ENCODE data around the gene EIF5. TPM values are rescaled to one million over a fixed set of nuclear protein-coding genes. Genes with fewer than 3 reads are reported as not detected.

Gene EIF5
- total RNA-seq, 2 donors from 2014 or later, result 89.2 to 373 TPM

GRCh38 chr14:103311171-103311997, 22.7 kb upstream of the EIF5 start:
- no peak for TF ChIP-seq CTCF (IDR thresholded peaks at IDR 0.05)
- Histone ChIP-seq H3K9me3 (no peaks in the 10 kb centered on the region), H3K4me3 (no peak overlapping the region), H3K27me3 (replicated peaks; ENCODE audit: insufficient read depth) (no peaks in the 10 kb centered on the region), H3K36me3 (no peaks in the 10 kb centered on the region), H3K4me1 (ENCODE audit: control insufficient read depth in 1 of 2, low read depth in 2 of 2) (no peaks in the 10 kb centered on the region), H3K27ac (no peak overlapping the region)
- no peak for DNase-seq (ENCODE audit: low spot score)
- ATAC-seq (ENCODE audit: insufficient number of reproducible peaks, low FRiP score, low read depth), result no peak

GRCh38 chr14:103312006-103312635, 21.9 kb upstream of the EIF5 start:
- H3K9me3 ChIP-seq, result no peaks in the 10 kb centered on the region
- H3K4me1 ChIP-seq (ENCODE audit: control insufficient read depth in 1 of 2, low read depth in 2 of 2), result no peaks in the 10 kb centered on the region
- H3K27me3 ChIP-seq (replicated peaks; ENCODE audit: insufficient read depth), result no peaks in the 10 kb centered on the region
- ATAC-seq (ENCODE audit: insufficient number of reproducible peaks, low FRiP score, low read depth) (no peak), DNase-seq (ENCODE audit: low spot score) (no peak)
- H3K27ac ChIP-seq, result no peak overlapping the region
- H3K4me3 ChIP-seq, result no peak overlapping the region
- no peak for TF ChIP-seq CTCF (IDR thresholded peaks at IDR 0.05)
- H3K36me3 ChIP-seq, result no peaks in the 10 kb centered on the region

GRCh38 chr14:103313704-103314103, 20.3 kb upstream of the EIF5 start:
- no peak for TF ChIP-seq CTCF (IDR thresholded peaks at IDR 0.05)
- Histone ChIP-seq H3K4me1 (ENCODE audit: control insufficient read depth in 1 of 2, low read depth in 2 of 2) (no peaks in the 10 kb centered on the region), H3K9me3 (no peaks in the 10 kb centered on the region), H3K27me3 (replicated peaks; ENCODE audit: insufficient read depth) (no peaks in the 10 kb centered on the region), H3K4me3 (no peak overlapping the region), H3K36me3 (no peaks in the 10 kb centered on the region), H3K27ac (no peak overlapping the region)
- ATAC-seq (ENCODE audit: insufficient number of reproducible peaks, low FRiP score, low read depth) (no peak), DNase-seq (ENCODE audit: low spot score) (no peak)

GRCh38 chr14:103314496-103315277, 19.4 kb upstream of the EIF5 start:
- Histone ChIP-seq H3K27ac (no peak overlapping the region), H3K27me3 (replicated peaks; ENCODE audit: insufficient read depth) (no peaks in the 10 kb centered on the region), H3K36me3 (no peaks in the 10 kb centered on the region), H3K9me3 (no peaks in the 10 kb centered on the region), H3K4me3 (no peak overlapping the region), H3K4me1 (ENCODE audit: control insufficient read depth in 1 of 2, low read depth in 2 of 2) (no peaks in the 10 kb centered on the region)
- ATAC-seq (ENCODE audit: insufficient number of reproducible peaks, low FRiP score, low read depth) (no peak), DNase-seq (ENCODE audit: low spot score) (no peak)
- no peak for TF ChIP-seq CTCF (IDR thresholded peaks at IDR 0.05)

GRCh38 chr14:103315351-103315911, 18.6 kb upstream of the EIF5 start:
- H3K27ac ChIP-seq, result no peak overlapping the region
- H3K4me3 ChIP-seq, result no peak overlapping the region
- ATAC-seq (ENCODE audit: insufficient number of reproducible peaks, low FRiP score, low read depth), result no peak
- no peaks in the 10 kb centered on the region for H3K36me3 ChIP-seq
- no peaks in the 10 kb centered on the region for H3K4me1 ChIP-seq (ENCODE audit: control insufficient read depth in 1 of 2, low read depth in 2 of 2)
- H3K9me3 ChIP-seq, result no peaks in the 10 kb centered on the region
- no peaks in the 10 kb centered on the region for H3K27me3 ChIP-seq (replicated peaks; ENCODE audit: insufficient read depth)
- DNase-seq (ENCODE audit: low spot score), result peak; percentile 15
- no peak for TF ChIP-seq CTCF (IDR thresholded peaks at IDR 0.05)
